ENCODE data around the gene ANKRD33B. TPM values are rescaled to one million over a fixed set of nuclear protein-coding genes. Genes with fewer than 3 reads are reported as not detected.

Gene ANKRD33B
- total and polyA plus RNA-seq, 2 of the 8 experiments (the other 6 are each of a cell fraction or from before 2014, with no cell fraction given), result 6.9 to 20.6 TPM

DNA sequence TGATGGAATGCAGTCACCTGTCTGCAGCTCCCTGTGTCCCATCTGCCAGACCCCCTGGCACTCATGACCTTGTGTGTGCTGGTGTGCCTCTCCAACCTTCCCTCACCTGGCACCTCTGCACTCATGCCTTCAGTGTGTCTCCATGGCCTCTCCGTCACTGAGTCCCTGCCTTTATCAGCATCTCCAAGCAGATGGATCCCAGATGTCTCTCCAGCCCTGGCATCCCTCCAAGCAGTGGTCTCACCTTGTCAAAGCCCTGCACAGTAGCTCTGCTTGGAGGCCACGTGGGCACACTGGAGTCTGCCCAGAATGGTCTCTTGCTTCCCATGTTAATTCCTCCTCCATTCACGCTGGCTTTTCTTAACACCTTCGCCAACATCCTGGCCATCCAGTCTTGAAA is 112.4 kb downstream of the ANKRD33B start:
- FAIRE-seq, result no peak
- H3K23ac ChIP-seq (ENCODE audit: insufficient read length), result no peak overlapping the region
- no peak overlapping the region for H4K91ac ChIP-seq (replicated peaks; ENCODE audit: insufficient read length, low read length)
- H2BK5ac ChIP-seq (ENCODE audit: low read depth, low read length), result no peak overlapping the region
- H4K8ac ChIP-seq (ENCODE audit: extremely low read depth, insufficient read depth, low read length), result no peak overlapping the region; the same call in 1 of the 2 replicates
- no peak overlapping the region for H3K56ac ChIP-seq (replicated peaks; ENCODE audit: insufficient read length, low read depth, low read length)
- no peak overlapping the region for H3K4me3 ChIP-seq (ENCODE audit: extremely low read depth in 1 of 4, insufficient read depth in 2 of 4, low read depth in 3 of 4, low read length in 4 of 4)
- H2BK15ac ChIP-seq (ENCODE audit: low read length), result no peak overlapping the region
- no peak overlapping the region for H3K4ac ChIP-seq (replicated peaks; ENCODE audit: insufficient read length, low read depth, low read length)
- no peaks in the 10 kb centered on the region for H3K4me1 ChIP-seq (replicated peaks in 1 of 4; ENCODE audit: control insufficient read depth in 3 of 4, insufficient read depth in 4 of 4, low read length in 3 of 4)
- no peak overlapping the region for H3K9ac ChIP-seq (replicated peaks in 1 of 4; ENCODE audit: extremely low read depth in 1 of 4, low read depth in 3 of 4, low read length in 3 of 4)
- no peak overlapping the region for H3K18ac ChIP-seq (ENCODE audit: extremely low read depth, low read length)
- DNase-seq (ENCODE audit: low read depth in 1 of 2, low spot score in 2 of 2), result no peak
- H2BK120ac ChIP-seq (replicated peaks; ENCODE audit: low read depth, low read length), result no peak overlapping the region
- WGBS, 2 experiments (ENCODE audit: extremely low coverage in 1 of 2, insufficient coverage in 1 of 2, insufficient read length in 1 of 2, insufficient replicate concordance in 2 of 2, low coverage in 1 of 2, low lambda C conversion rate in 2 of 2, missing lambda C conversion rate in 1 of 2), result 88% methylated on average over 4 of the region's 4 CpGs; no CpG with 5 or more reads in 1 of the 2 experiments
- no peak overlapping the region for H3K27ac ChIP-seq (ENCODE audit: low read depth, low read length)
- no peak overlapping the region for H2AK5ac ChIP-seq (ENCODE audit: low read depth, low read length)
- no peaks in the 10 kb centered on the region for H4K20me1 ChIP-seq (replicated peaks in 1 of 2; ENCODE audit: control insufficient read depth in 1 of 2, insufficient read depth in 2 of 2, low read length in 2 of 2)
- no peak overlapping the region for H3K14ac ChIP-seq (ENCODE audit: insufficient read length)
- 0 out of 8 replicates have a peak, but pooled peaks cover 0 to 7% (median 3%) of the 10 kb centered on the region in 4 experiments for H3K36me3 ChIP-seq (ENCODE audit: control insufficient read depth in 2 of 4, insufficient read depth in 4 of 4, low read length in 3 of 4)
- H3K27me3 ChIP-seq (replicated peaks in 1 of 4; ENCODE audit: control insufficient read depth in 3 of 4, extremely low read depth in 1 of 4, insufficient read depth in 3 of 4, low read length in 3 of 4), result no peaks in the 10 kb centered on the region
- no peak overlapping the region for H2BK20ac ChIP-seq (ENCODE audit: low read length)
- no peaks in the 10 kb centered on the region for H3K23me2 ChIP-seq (ENCODE audit: low read depth, low read length)
- ChIA-PET CTCF (ENCODE audit: partially characterized antibody) (interaction anchor here (0.8 to 3.0 kb wide), 5 partner anchors 8 to 225 kb away, joined by 3 to 12 read pairs (median 4); no protein-coding TSS in a partner anchor), POLR2A (ENCODE audit: partially characterized antibody) (no interaction called here)
- no peak overlapping the region for H2BK12ac ChIP-seq (ENCODE audit: low read depth, low read length)
- no peak overlapping the region for H2AFZ ChIP-seq (ENCODE audit: low read length)
- no peaks in the 10 kb centered on the region for H3K9me3 ChIP-seq (ENCODE audit: insufficient read depth in 2 of 2, low read depth in 1 of 2, low read length in 1 of 2)
- H3K4me2 ChIP-seq (ENCODE audit: insufficient read depth in 1 of 2, low read depth in 2 of 2, low read length in 2 of 2), result no peak overlapping the region
- no peaks in the 10 kb centered on the region for H3K79me2 ChIP-seq (ENCODE audit: control insufficient read depth in 1 of 2, insufficient read depth in 2 of 2, low read length in 2 of 2)
- H3K79me1 ChIP-seq (ENCODE audit: low read depth, low read length), result no peaks in the 10 kb centered on the region; the same call in 1 of the 2 replicates
- H4K5ac ChIP-seq (ENCODE audit: insufficient read length, low read depth, low read length), result no peak overlapping the region
- TF ChIP-seq CHD2 (IDR thresholded peaks at IDR 0.05; ENCODE audit: low read length) (no peak), ZNF274 (IDR thresholded peaks at IDR 0.05; ENCODE audit: borderline replicate concordance, extremely low read depth, low read length) (no peak), CTBP2 (IDR thresholded peaks at IDR 0.05; ENCODE audit: borderline replicate concordance, insufficient read depth, insufficient read length, low read length) (no peak), SIRT6 (IDR thresholded peaks at IDR 0.05; ENCODE audit: low read length) (no peak), SUZ12 (IDR thresholded peaks at IDR 0.05; ENCODE audit: low read length) (no peak), POLR2A (IDR thresholded peaks at IDR 0.05; ENCODE audit: control extremely low read depth in 1 of 2, low read depth in 2 of 2, low read length in 2 of 2) (no peak), TCF12 (IDR thresholded peaks at IDR 0.05; ENCODE audit: low read depth, low read length) (no peak), EZH2 (IDR thresholded peaks at IDR 0.05; ENCODE audit: low read depth, low read length, severe bottlenecking) (no peak), ASH2L (IDR thresholded peaks at IDR 0.05; ENCODE audit: low read length) (no peak), SP4 (IDR thresholded peaks at IDR 0.05; ENCODE audit: low read length) (no peak), SAP30 (IDR thresholded peaks at IDR 0.05; ENCODE audit: insufficient read depth, insufficient replicate concordance, low read length) (no peak), TEAD4 (IDR thresholded peaks at IDR 0.05; ENCODE audit: low read depth, low read length) (no peak)
- TF ChIP-seq, protein P1, sequence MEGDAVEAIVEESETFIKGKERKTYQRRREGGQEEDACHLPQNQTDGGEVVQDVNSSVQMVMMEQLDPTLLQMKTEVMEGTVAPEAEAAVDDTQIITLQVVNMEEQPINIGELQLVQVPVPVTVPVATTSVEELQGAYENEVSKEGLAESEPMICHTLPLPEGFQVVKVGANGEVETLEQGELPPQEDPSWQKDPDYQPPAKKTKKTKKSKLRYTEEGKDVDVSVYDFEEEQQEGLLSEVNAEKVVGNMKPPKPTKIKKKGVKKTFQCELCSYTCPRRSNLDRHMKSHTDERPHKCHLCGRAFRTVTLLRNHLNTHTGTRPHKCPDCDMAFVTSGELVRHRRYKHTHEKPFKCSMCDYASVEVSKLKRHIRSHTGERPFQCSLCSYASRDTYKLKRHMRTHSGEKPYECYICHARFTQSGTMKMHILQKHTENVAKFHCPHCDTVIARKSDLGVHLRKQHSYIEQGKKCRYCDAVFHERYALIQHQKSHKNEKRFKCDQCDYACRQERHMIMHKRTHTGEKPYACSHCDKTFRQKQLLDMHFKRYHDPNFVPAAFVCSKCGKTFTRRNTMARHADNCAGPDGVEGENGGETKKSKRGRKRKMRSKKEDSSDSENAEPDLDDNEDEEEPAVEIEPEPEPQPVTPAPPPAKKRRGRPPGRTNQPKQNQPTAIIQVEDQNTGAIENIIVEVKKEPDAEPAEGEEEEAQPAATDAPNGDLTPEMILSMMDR (IDR thresholded peaks at IDR 0.05; ENCODE audit: control extremely low read depth in 1 of 3, insufficient read depth in 1 of 3, low read depth in 1 of 3, low read length in 3 of 3), result no peak
